ENCODE measurements around the gene ITGB1BP1. TPM values are rescaled to one million over a fixed set of nuclear protein-coding genes. Genes with fewer than 3 reads are reported as not detected.

Gene ITGB1BP1
- total RNA-seq, 1 donor from 2014 or later, result 59.3 TPM

GRCh38 chr2:9405636-9406035 is 17.7 kb downstream of the ITGB1BP1 start:
- TF ChIP-seq CTCF (conservative IDR thresholded peaks at IDR 0.05), result no peak
- Mint-ChIP-seq H3K4me1 (no peaks in the 10 kb centered on the region), H3K27ac (ENCODE audit: unreplicated experiment) (no peak overlapping the region), H3K36me3 (ENCODE audit: low read depth) (peaks cover 8% of the 10 kb centered on the region), H3K4me3 (no peak overlapping the region), H3K27me3 (ENCODE audit: low read depth) (no peaks in the 10 kb centered on the region), H3K9me3 (no peaks in the 10 kb centered on the region)
- DNase-seq (ENCODE audit: low read depth, low spot score), result no peak

- H3K9me3 Mint-ChIP-seq, result no peaks in the 10 kb centered on the region
- no peak for TF ChIP-seq CTCF (conservative IDR thresholded peaks at IDR 0.05)
- H3K4me3 Mint-ChIP-seq, result no peak overlapping the region
- no peak for DNase-seq (ENCODE audit: low read depth, low spot score)
- no peaks in the 10 kb centered on the region for H3K27me3 Mint-ChIP-seq (ENCODE audit: low read depth)
- no peak overlapping the region for H3K27ac Mint-ChIP-seq (ENCODE audit: unreplicated experiment)
- peaks cover 8% of the 10 kb centered on the region for H3K36me3 Mint-ChIP-seq (ENCODE audit: low read depth)
- H3K4me1 Mint-ChIP-seq, result peaks cover 2% of the 10 kb centered on the region
Measured at GRCh38 chr2:9404451-9404850, 18.9 kb downstream of the ITGB1BP1 start.

GRCh38 chr2:9403924-9404323 is 19.4 kb downstream of the ITGB1BP1 start:
- Mint-ChIP-seq H3K4me3 (no peak overlapping the region), H3K9me3 (no peaks in the 10 kb centered on the region), H3K27ac (ENCODE audit: unreplicated experiment) (no peak overlapping the region), H3K4me1 (peaks cover 8% of the 10 kb centered on the region), H3K27me3 (ENCODE audit: low read depth) (no peaks in the 10 kb centered on the region), H3K36me3 (ENCODE audit: low read depth) (peaks cover 6% of the 10 kb centered on the region)
- no peak for TF ChIP-seq CTCF (conservative IDR thresholded peaks at IDR 0.05)
- no peak for DNase-seq (ENCODE audit: low read depth, low spot score)

GRCh38 chr2:9401646-9402371 is 21.5 kb downstream of the ITGB1BP1 start:
- no peak overlapping the region for H3K27ac Mint-ChIP-seq (ENCODE audit: unreplicated experiment)
- no peaks in the 10 kb centered on the region for H3K27me3 Mint-ChIP-seq (ENCODE audit: low read depth)
- peaks cover 11% of the 10 kb centered on the region for H3K4me1 Mint-ChIP-seq
- H3K4me3 Mint-ChIP-seq, result no peak overlapping the region
- H3K36me3 Mint-ChIP-seq (ENCODE audit: low read depth), result peaks cover 8% of the 10 kb centered on the region
- no peaks in the 10 kb centered on the region for H3K9me3 Mint-ChIP-seq
- DNase-seq (ENCODE audit: low read depth, low spot score), result no peak
- TF ChIP-seq CTCF (conservative IDR thresholded peaks at IDR 0.05), result no peak

- Mint-ChIP-seq H3K27me3 (ENCODE audit: low read depth) (no peaks in the 10 kb centered on the region), H3K9me3 (no peaks in the 10 kb centered on the region), H3K36me3 (ENCODE audit: low read depth) (peaks cover 6% of the 10 kb centered on the region), H3K4me3 (no peak overlapping the region), H3K4me1 (peaks cover 11% of the 10 kb centered on the region), H3K27ac (ENCODE audit: unreplicated experiment) (no peak overlapping the region)
- TF ChIP-seq CTCF (conservative IDR thresholded peaks at IDR 0.05), result no peak
- DNase-seq (ENCODE audit: low read depth, low spot score), result no peak
Measured at GRCh38 chr2:9401059-9401547, 22.2 kb downstream of the ITGB1BP1 start.
